Mucosa of gallbladder (tissue), 1 donor: ENCODE measurements around the gene SLC22A12. TPM values are rescaled to one million over a fixed set of nuclear protein-coding genes. Genes with fewer than 3 reads are reported as not detected.
"Not testable (repeated sequence)": the region's sequence is repeated elsewhere in the genome, so short reads cannot be mapped to it uniquely, and the experiment has no call there.

Experiments
- DNase-seq: peaks from one replicate; pipeline ENCODE4 v3.0.0-alpha.2; 2020; ENCODE audit warnings: low spot score
- total RNA-seq: library from RNA; stranded (reverse); gene quantifications from one replicate; pipeline ENCODE4 v1.2.1, GENCODE V29; 2021
- donor health status: DM: no; HTN: no; CAD: no.

Gene SLC22A12
- total RNA-seq = not detected

DNA sequence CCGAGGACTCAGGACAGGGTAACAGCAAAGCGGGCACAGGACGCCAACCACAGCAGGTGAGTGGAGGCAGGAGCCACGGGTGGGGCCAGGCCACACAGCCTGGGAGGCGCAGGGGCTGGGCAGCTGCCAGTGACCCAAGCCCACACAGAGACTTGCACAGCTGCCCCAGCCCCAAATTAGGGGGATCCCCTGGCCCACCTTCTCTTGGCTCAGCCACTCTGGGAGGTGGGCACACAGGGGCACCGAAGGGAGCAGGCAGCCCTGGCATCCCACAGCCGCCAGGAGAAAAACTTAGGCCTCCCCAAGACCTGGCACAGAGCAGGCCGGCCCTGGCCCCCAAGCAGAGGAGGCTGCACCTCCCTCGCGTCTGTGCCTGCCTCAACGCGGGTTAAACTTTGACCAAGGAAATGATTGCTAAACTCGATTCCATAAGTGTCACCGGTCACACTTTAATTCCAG is at the start of gene SLC22A12:
TSS of gene SLC22A12 (plus strand) at position 458 of the 459 bp plus-strand sequence. CDS start 337 bp downstream, outside the sequence.
- no peak for DNase-seq

GRCh38 chr11:64542172-64543125 is 48.6 kb upstream of the SLC22A12 start:
- no peak for DNase-seq

GRCh38 chr11:64543818-64544217 is 47.2 kb upstream of the SLC22A12 start:
- no peak for DNase-seq

DNA sequence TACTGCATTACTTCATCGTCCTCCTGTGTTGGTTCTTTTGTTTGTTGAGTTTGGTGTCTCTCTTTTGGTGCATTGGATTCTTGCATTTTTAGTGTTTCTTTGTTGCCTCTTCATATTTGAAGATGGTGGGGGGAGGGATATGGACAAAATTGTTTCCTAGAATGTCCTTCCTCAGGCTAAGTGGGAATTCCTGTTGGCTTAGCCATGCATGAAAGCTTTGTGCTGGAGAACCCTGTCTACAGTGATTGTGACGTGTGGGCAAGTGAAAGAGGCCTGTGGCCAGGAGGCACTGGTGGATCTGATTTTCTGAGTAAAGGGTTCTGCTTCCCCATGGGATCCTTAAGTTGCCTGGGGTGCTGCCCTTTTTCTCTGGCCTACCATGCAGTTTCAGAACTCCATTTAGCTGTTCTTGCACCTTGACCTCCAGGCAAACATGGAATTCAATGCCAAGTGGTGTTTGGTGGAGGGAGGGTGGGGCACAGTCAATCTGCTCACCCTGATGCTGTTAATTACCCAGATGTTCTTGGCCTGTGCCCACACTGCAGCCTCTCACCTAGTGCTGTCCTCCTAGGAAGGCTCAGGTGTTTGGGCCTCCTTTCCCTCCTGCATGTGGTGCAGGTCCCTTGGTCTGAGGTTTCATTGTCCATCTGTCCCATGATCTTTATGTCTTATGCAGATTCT is 46.3 kb upstream of the SLC22A12 start:
- no peak for DNase-seq

DNA sequence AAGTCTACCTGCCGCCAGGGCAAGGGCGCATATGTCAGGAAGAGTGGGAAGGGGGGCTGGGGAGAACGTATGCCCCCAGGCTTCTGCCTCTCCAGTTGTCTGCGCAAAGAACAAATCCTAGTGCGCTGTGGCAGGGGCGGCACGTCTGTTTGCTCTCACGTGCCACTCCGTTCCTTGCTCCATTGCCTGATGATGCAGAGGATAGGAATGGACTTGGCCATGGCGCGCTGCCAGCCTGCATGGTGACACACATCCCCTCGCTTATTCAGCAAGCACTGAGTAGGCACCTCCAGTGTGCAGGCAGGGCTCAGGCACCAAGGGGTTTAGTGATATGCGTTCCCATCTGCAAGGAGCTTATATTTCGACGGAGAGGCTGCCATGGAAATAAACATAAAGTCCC is 45.4 kb upstream of the SLC22A12 start:
- no peak for DNase-seq

GRCh38 chr11:64546176-64546575 is 44.8 kb upstream of the SLC22A12 start:
- no peak for DNase-seq

DNA sequence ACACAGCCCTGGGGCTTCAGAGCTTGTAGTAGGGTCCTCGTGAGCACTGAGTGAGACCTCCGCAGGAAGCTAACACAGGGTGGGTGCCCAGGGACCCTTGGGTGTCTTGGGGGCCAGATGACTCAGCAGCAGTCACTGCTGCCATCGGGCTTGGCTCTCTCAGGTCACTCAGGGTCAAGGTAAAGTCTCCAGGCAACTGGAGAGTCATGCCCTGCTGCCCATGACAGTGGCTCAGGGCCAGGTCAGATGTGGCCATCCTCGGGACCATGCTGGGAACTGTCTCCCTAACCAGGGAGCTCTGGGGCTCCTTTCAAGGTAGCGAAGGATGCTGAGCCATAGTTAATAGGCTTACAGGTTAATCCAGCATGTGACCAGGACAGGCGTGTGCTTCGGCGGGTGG is 44.4 kb upstream of the SLC22A12 start:
- no peak for DNase-seq

GRCh38 chr11:64549969-64550368 is 41.1 kb upstream of the SLC22A12 start:
- DNase-seq = no peak

DNA sequence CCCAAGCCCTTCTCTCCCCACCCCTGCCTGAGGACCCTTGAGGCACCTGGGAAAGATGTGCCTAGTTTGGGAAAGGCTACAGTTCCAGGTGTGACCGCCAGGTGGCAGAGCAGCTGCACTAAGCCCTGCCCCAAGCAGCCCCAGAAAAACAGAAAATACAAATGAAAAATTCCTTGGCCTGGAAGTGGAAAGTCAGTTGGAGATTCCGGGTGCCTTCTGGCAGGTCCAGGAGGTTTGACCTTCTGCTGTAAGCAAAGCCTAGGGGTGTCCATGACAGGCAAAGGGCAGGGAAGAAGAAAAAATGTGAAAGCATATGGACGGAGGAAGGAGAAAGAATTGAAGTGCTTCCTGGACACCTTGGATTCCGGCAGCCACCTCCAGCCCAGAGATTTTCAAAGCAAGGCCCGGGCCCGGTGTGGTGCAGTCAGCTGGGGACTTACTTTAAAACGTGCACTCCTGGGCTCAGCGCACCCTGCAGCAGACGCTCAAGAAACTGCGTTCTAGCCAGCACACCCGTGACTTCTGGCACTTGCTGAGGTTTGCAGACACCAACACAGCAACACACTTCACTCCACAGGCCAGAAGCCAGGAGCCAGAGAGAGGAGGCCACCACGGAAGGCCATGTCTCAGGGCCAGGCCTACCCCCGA is 37.3 kb upstream of the SLC22A12 start:
- DNase-seq = peak; percentile 56

DNA sequence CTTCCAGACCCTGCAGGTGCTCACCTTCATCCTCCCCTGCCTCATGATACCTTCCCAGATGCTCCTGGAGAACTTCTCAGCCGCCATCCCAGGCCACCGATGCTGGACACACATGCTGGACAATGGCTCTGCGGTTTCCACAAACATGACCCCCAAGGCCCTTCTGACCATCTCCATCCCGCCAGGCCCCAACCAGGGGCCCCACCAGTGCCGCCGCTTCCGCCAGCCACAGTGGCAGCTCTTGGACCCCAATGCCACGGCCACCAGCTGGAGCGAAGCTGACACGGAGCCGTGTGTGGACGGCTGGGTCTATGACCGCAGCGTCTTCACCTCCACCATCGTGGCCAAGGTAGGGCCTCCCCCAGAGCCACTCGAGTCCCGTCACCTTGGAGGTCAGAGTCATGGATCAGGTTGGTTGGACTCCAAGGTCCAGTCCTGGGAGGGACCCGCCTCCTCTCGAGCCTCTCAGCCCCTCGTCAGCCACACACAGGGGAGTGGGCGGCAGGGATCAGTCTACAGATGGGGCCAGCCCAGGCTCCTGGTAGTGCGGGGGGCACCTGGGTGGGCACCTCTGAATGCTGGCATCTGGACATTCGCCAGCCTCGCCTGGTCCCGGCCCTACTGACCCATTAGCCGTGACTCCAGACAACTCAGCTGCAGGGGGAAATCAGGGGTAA is 34.8 kb upstream of the SLC22A12 start:
- no peak for DNase-seq

DNA sequence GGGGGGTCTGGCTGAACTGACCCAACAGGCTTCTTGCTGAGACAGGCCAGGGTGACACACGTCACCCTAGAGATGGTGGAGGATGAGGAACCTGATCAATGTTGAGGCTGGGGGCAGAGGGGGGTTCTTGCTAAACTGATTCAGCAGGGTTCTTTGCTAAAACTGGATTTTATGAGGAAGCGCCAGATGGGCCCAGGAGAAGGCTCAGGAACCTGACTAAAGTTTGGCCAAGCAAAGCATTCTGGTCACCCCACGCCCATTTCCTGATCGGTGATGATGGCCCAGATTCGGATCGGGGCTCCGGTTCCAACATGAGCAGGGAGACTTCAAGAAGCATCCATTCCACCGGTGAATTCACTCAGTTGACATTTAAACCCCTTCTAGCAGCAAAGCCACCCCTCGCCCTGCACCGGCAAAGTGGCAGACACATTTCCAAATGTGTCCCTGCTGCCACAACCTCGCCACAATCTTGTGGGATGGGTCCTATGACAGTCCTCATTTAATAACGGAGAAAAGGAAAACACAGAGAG is 34.2 kb upstream of the SLC22A12 start:
- DNase-seq = no peak

DNA sequence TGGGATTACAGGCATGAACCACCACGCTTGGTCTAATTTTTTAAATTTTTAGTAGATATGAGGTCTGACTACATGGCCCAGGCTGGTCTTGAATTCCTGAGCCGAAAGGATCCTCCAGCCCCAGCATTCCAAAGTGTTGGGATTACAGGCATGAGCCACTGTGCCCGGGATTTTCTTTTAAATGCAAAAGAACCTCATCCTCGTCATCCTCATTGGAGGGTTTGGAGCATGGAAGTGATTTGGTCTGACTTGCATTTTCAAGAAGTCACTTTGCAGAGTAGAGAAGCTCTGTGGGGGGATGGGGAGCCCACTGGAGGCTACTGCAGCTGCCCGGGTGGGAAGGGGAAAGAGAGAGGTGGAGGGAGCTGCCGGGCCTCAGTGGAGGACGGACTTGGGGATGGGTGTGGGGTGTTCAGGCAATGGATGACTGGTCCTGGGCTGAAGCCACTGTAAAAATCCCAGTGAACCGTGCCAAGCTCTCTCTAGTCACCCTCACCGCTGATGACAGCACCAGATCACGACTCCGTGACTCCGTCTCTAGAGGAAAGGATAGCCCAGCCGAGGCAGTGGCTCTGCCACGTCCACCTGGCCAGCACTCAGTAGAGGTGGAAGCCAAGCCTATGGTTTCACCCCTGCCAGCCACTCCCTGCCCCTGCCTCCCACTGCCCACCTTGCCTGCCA is 32.8 kb upstream of the SLC22A12 start:
- no peak for DNase-seq

DNA sequence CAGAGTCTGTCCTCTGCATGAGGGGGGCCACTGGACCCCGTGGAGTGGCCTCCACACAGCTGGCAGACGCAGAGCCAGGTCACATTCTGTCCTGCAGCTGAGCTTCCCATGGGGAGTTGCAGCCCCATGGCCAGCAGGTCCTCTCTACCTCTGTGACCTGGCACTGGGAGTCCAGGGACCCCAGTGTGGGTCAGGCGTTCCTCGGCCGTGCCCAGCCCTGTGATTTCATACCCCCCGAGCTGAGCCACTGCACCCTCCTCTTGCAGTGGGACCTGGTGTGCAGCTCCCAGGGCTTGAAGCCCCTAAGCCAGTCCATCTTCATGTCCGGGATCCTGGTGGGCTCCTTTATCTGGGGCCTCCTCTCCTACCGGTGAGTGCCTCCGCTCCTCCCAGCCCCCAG is 32.2 kb upstream of the SLC22A12 start:
- DNase-seq = no peak

GRCh38 chr11:64559351-64560138 is 31.5 kb upstream of the SLC22A12 start:
- DNase-seq = no peak

DNA sequence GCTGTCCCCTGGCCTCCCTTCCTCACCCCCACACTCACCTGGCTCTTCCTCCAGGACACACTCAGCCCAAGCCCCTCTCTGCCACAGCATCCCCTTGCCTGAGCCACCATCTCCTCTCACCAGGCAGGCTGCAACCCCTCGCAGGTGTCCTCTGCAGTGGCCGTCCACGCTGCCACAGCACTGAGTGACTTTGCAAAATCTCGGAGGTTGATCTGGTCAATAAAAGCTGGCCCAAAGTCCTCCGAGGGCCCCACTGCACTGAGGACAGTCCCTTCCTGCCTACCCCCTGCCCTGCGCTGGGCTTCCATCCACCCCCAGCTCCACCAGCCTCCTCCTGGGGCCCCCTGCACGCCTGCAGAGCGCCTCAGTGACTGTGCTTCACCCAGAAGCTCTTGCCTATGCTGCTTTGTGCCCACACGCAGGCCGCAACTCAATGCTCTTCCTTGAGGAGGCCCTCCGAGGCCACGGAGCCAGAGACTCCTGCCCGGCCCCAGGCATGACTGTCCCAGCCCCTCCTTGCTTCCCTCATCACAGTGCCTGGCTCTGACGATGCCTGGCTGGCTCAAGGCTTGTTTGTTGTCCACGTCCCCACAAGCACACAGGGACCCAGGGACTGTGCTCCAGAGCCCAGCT is 30.8 kb upstream of the SLC22A12 start:
- DNase-seq = no peak

GRCh38 chr11:64560941-64561340 is 30.1 kb upstream of the SLC22A12 start:
- no peak for DNase-seq

- DNase-seq = not testable (repeated sequence)
These were observed 29.6 kb upstream of the SLC22A12 start for GRCh38 chr11:64561429-64561828.

DNA sequence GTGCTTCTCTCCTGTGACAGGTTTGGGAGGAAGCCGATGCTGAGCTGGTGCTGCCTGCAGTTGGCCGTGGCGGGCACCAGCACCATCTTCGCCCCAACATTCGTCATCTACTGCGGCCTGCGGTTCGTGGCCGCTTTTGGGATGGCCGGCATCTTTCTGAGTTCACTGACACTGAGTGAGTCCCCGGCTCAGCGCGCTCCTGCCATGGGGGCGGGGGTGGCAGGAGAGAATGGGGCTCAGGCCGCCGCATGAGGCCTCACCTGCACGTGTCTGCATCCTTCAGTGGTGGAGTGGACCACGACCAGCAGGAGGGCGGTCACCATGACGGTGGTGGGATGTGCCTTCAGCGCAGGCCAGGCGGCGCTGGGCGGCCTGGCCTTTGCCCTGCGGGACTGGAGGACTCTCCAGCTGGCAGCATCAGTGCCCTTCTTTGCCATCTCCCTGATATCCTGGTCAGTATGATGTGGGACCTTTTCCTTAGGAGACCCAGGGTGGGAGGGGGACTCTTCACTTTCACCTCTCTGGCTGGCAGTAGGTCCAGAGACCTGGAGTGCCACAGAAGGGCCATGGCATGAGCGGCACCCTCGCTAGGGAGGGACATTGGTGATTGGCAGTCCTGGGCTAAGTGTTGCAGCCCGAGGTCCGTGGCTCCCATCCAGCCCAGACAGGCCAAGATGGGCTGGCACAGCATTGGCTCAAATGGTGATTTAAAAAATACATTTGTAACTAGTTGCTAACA is 28.9 kb upstream of the SLC22A12 start:
- DNase-seq = no peak
